GM19351 (cell line): ENCODE results near the gene UBTD1.
"Not testable (repeated sequence)": the region's sequence is repeated elsewhere in the genome, so short reads cannot be mapped to it uniquely, and the experiment has no call there.

ENCODE experiments used
- ATAC-seq: cut with Tn5 transposase; IDR thresholded peaks from one replicate; pipeline ENCODE4 v1.9.1; 2021; ENCODE audit warnings: mild to moderate bottlenecking, moderate library complexity; ENCODE audit not compliant: unreplicated experiment

Gene UBTD1

DNA sequence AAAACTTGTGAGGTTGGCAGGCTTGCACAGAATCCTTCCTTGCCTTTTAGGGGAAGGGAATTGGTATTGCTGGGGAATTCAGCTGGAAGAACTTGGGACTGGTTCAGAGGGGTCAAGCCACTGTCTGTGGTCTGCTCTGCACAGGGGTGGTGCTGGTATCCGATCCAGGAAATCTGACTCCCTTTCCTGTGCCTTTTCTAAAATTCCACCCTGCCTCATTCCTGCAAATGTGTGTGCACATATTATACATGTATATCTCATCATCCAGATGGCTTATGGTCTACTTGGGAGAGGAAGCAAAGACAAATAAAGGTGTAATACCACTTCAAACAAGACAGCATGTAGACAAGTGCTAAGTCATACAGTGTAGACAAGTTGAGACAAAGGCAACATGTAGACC lies 14.3 kb downstream of the UBTD1 start:
- ATAC-seq, result no peak

DNA sequence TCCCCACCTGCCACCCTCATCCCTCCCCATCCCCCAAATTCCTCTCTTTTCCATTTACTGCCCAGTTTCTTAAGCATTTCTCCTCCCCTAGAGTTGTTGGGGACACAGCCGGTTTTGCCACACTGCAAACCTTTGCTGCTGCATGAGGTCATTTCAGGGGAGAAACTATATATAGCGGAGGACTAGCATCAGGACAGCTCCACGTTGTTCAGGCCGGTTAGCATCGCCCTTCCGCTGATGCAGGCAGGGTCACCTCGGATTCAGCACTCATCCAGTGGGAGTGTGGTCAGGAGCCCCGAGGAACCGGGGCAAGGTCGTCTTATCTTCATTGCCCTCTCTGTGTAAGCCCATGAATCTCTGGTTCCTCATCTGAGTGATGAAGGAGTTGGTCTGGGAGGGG lies 15.6 kb downstream of the UBTD1 start:
- ATAC-seq, result no peak

- no peak for ATAC-seq
Measured at GRCh38 chr10:97515271-97515978, 16.7 kb downstream of the UBTD1 start.

DNA sequence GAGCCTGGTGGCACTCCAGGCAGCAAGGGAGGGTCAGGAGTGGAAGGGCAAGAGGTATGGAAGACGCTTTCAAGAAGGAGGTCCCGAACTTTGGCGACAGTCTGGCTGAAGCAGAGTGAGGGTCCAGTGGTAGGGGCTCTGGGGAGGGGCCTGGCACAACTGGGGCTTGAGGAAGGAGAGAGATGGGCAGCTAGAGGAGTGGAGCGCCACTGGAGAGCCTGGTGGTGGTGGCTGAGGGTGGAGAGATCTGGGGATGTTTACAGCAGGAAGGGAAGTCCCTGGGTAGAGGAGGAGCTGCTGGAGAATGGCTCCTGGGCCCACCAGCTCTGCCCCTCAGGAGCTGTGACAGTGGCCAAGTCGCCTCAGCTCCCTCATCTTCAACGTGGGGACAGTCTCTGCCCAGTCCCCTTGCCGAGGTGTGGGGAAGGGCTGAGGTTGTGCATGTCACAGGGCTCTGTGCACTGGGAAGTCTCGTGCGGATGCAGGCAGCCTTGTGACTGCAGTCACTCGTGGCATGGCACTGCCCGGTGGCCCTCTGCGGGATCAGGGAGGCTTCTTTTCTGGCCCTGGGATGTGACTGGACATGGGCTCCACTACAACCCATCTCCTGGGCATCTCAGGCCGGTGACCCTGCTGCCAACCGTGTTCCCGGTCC lies 18.5 kb downstream of the UBTD1 start:
- no peak for ATAC-seq

- ATAC-seq, result no peak
Measured at GRCh38 chr10:97517778-97518300, 19.1 kb downstream of the UBTD1 start.

GRCh38 chr10:97518301-97519043 lies 19.7 kb downstream of the UBTD1 start:
- ATAC-seq, result no peak

DNA sequence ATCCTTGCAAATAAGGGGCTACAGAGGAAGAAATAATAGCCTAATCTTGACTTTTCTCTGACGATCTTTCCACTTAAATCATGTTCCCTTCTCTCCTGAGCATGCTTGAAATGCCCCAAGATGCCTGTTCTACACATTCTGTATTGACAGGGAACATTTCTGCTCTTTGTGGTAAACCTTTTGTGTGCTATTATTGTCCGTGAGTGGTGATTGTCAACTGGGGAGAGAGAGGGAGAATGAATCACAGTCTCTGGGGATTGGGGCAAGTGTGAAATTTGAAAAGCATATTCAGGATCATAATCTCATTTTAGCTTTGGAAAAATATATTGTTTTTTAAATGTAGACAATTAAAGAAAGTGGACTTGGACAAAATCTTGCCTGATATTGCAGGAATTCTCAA lies 20.6 kb downstream of the UBTD1 start:
- ATAC-seq, result no peak

GRCh38 chr10:97520520-97520919 lies 21.8 kb downstream of the UBTD1 start:
- ATAC-seq, result no peak

DNA sequence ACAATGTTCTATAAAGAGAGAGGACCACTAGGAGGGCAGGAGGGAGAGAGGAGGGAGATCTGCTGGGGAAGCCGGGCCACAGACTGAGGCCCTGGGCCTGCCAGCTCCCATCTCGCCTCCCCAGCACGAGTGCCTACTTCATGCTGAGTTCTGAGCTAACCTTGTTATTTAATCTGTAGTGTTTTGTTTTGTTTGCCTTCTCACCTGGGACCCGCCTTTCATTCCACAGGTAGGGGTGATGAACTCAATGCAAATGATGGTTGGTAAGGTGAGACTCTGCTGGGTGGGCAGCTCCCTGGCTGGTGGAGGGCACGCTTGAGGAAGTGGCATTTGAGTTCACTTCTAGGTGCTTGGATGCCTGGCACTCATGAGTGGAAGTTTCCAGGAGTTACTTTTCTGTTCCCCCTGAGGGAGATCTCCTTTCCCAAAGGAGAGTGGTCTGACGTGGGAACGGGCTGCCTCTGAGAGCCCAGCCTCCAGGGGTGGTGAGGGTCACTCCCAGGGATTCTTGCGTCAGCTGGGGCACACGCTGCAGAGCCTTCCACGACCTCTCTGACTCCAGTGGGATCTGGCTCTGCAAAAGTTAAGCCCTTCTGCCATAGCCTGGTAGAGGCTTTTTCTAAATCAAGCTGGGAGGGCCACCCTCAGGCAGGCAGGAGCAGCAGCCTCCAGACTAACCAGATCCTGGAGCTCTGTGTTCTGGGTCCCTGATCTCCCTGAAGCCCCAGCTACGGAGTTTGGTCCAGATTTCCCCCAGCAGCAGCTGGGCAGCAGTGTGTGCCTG lies 22.4 kb downstream of the UBTD1 start:
- ATAC-seq, result no peak

GRCh38 chr10:97522071-97522470 lies 23.3 kb downstream of the UBTD1 start:
- no peak for ATAC-seq

DNA sequence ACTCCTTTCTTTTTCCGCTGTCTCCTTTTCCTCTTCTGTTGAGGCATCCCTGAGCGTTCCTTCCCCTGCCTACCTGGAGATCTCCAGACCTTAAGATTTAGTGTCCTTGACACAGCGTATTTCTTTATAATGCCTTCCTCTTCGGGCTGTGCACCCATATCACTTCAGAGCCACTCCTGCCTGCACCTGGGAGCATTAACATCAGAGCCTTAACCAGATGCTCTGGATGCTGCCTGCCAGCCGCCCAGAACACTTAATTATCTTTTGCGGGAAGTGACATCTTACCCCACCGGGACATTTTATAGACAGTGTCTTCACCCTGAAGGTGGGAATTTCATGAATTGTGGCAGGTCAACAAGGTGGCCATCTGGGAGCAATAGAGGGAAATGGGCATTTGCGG lies 24.2 kb downstream of the UBTD1 start:
- no peak for ATAC-seq

- no peak for ATAC-seq
Measured at GRCh38 chr10:97525086-97525485, 26.4 kb downstream of the UBTD1 start.

DNA sequence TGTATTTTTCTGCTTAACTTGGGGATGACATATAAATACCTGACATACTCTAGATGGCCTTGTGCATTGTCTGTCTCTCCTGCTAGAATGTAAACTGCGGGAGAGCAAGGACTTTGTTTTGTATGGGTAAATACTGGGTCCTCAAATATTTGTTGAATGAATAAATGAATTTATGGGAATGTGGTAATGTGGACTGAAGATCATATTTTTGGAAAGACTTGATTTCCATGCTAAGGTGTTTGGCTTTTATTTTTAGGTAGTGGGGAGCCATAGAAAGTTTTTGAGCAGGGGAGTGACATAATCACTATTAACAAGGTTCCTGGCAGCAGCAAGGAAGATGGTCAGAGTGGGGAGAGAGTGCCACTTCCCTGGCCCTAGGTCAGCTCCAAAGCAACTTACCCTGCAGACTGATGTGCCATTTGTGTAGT lies 27.0 kb downstream of the UBTD1 start:
- ATAC-seq, result no peak

DNA sequence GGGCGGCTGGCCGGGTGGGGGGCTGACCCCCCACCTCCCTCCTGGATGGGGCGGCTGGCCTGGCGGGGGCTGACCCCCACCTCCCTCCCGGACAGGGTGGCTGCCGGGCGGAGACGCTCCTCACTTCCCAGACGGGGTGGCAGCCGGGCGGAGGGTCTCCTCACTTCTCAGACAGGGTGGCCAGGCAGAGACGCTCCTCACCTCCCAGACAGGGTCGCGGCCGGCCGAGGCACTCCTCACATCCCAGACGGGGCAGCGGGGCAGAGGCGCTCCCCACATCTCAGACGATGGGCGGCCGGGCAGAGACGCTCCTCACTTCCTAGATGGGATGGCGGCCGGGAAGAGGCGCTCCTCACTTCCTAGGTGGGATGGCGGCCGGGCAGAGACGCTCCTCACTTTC lies 30.2 kb downstream of the UBTD1 start:
- not testable (repeated sequence) for ATAC-seq

GRCh38 chr10:97529685-97530465 lies 31.2 kb downstream of the UBTD1 start:
- no peak for ATAC-seq

- ATAC-seq, result no peak
Measured at GRCh38 chr10:97531401-97531986, 32.8 kb downstream of the UBTD1 start.

GRCh38 chr10:97532935-97533671 lies 34.4 kb downstream of the UBTD1 start:
- no peak for ATAC-seq

- ATAC-seq, result no peak
Measured at GRCh38 chr10:97533888-97534287, 35.2 kb downstream of the UBTD1 start.

GRCh38 chr10:97534746-97535367 lies 36.1 kb downstream of the UBTD1 start:
- ATAC-seq, result no peak
